K562 (cell line): ENCODE data around the gene ZBTB9. TPM values are rescaled to one million over a fixed set of nuclear protein-coding genes. Genes with fewer than 3 reads are reported as not detected.

ENCODE experiments used
- BDP1 ChIP-seq: IDR thresholded peaks from 3 replicates; pipeline ENCODE4 v1.6.1; 2011; ENCODE audit not compliant: insufficient read length, insufficient read depth
- BRCA1 ChIP-seq, 2 experiments: fragments of 450-650 bp in 1 of 2; sonication (generic) in 1 of 2; formaldehyde crosslinking in 1 of 2; IDR thresholded peaks; 2 replicates each; pipeline versions ENCODE4 v1.5.0 to v1.6.1; 2017 to 2020; ENCODE audit warnings: mild to moderate bottlenecking in 1 of 2, missing genetic modification reagents in 1 of 2
- BRD9 ChIP-seq: fragments of 450-650 bp; IDR thresholded peaks from 2 replicates; pipeline ENCODE4 v1.6.1; 2018; ENCODE audit warnings: low read depth; ENCODE audit not compliant: partially characterized antibody
- CBFA2T2 ChIP-seq: fragments of 450-650 bp; conservative IDR thresholded peaks from 2 replicates; pipeline ENCODE4 v1.6.1; 2017; ENCODE audit warnings: mild to moderate bottlenecking
- COPS2 ChIP-seq: fragments of 450-650 bp; conservative IDR thresholded peaks from 2 replicates; pipeline ENCODE4 v1.6.1; 2016; ENCODE audit warnings: mild to moderate bottlenecking, moderate library complexity
- CTBP1 ChIP-seq: fragments of 450-650 bp; IDR thresholded peaks from 2 replicates; pipeline ENCODE4 v1.6.1; 2016; ENCODE audit warnings: borderline replicate concordance
- HDAC8 ChIP-seq: fragments of 450-650 bp; IDR thresholded peaks from 2 replicates; pipeline ENCODE4 v1.6.1; 2016; ENCODE audit warnings: mild to moderate bottlenecking, missing genetic modification characterization, moderate library complexity, missing compliant biosample characterization
- HIVEP1 ChIP-seq: fragments of 250-450 bp; sonication (Bioruptor Pico); IDR thresholded peaks from 2 replicates; pipeline ENCODE4 v1.4.0; 2020; ENCODE audit warnings: mild to moderate bottlenecking
- JUN ChIP-seq, 2 experiments: sonication (generic) in 1 of 2; formaldehyde crosslinking in 1 of 2; IDR thresholded peaks; 2 replicates each; pipeline versions ENCODE4 v1.6.1 to v1.8.0; 2012 to 2022; ENCODE audit warnings: borderline replicate concordance in 2 of 2, mild to moderate bottlenecking in 2 of 2, improper control_type of control experiment in 1 of 2, low read depth in 1 of 2, low read length in 1 of 2, missing genetic modification reagents in 1 of 2
- MCM5 ChIP-seq: fragments of 450-650 bp; IDR thresholded peaks from 2 replicates; pipeline ENCODE4 v1.6.1; 2016; ENCODE audit warnings: low read depth
- NUFIP1 ChIP-seq: fragments of 450-650 bp; IDR thresholded peaks from 2 replicates; pipeline ENCODE4 v1.6.1; 2018; ENCODE audit not compliant: partially characterized antibody
- SAFB ChIP-seq: fragments of 200-400 bp; formaldehyde crosslinking; IDR thresholded peaks from 2 replicates; pipeline ENCODE4 v1.6.1; 2017; ENCODE audit warnings: low read depth, low read length, borderline replicate concordance
- TCF15 ChIP-seq: fragments of 250-450 bp; sonication (Bioruptor Pico); IDR thresholded peaks from 2 replicates; pipeline ENCODE4 v1.8.0; 2022; ENCODE audit warnings: moderate library complexity, mild to moderate bottlenecking, inconsistent platforms
- TCF7L2 ChIP-seq: fragments of 150-350 bp; IDR thresholded peaks from 2 replicates; pipeline ENCODE4 v1.6.1; 2016; ENCODE audit warnings: low read depth, mild to moderate bottlenecking, low read length, moderate library complexity
- ZBTB26 ChIP-seq: fragments of 450-650 bp; formaldehyde crosslinking; IDR thresholded peaks from 2 replicates; pipeline ENCODE4 v1.4.0; 2022; ENCODE audit warnings: missing genetic modification characterization
- ZFP1 ChIP-seq: fragments of 450-650 bp; formaldehyde crosslinking; IDR thresholded peaks from 2 replicates; pipeline ENCODE4 v1.4.0; 2020; ENCODE audit warnings: mild to moderate bottlenecking, mixed read lengths
- ZFPM2 ChIP-seq: fragments of 250-450 bp; sonication (Bioruptor Pico); IDR thresholded peaks from 2 replicates; pipeline ENCODE4 v1.5.1; 2022; ENCODE audit warnings: mild to moderate bottlenecking
- ZNF282 ChIP-seq: sonication (generic); formaldehyde crosslinking; IDR thresholded peaks from 2 replicates; pipeline ENCODE4 v1.8.1; 2023; ENCODE audit warnings: missing genetic modification reagents
- ZNF316 ChIP-seq: fragments of 450-650 bp; IDR thresholded peaks from 2 replicates; pipeline ENCODE4 v1.6.1; 2016
- ZNF57 ChIP-seq: fragments of 450-650 bp; formaldehyde crosslinking; IDR thresholded peaks from 2 replicates; pipeline ENCODE4 v1.4.0; 2020; ENCODE audit warnings: mild to moderate bottlenecking, moderate library complexity
- ZNF717 ChIP-seq: fragments of 250-450 bp; sonication (Bioruptor Pico); IDR thresholded peaks from 2 replicates; pipeline ENCODE4 v1.5.0; 2021
- ZNF780A ChIP-seq: fragments of 250-450 bp; sonication (Bioruptor Pico); IDR thresholded peaks from 2 replicates; pipeline ENCODE4 v1.5.0; 2021; ENCODE audit warnings: mild to moderate bottlenecking
- ZSCAN32 ChIP-seq: fragments of 450-650 bp; formaldehyde crosslinking; IDR thresholded peaks from 2 replicates; pipeline ENCODE4 v1.4.0; 2020; ENCODE audit warnings: mild to moderate bottlenecking, moderate library complexity
- polyA plus RNA-seq, 8 experiments: library from polyadenylated mRNA; depleted of rRNA in 4 of 8; stranded (reverse) in 5 of 8; unstranded in 3 of 8; fragments of >200 nt; fragmentation: Nextera tagmentation in 2 of 8; fragmentation: Illumina TruSeq in 1 of 8; extraction: Ambion mirVana in 2 of 8; extraction: Trizol in 1 of 8; gene quantifications; 2 replicates each; pipeline versions ENCODE4 v1.2.1 to v1.2.3, GENCODE V29; 2011 to 2014; ENCODE audit warnings: inconsistent platforms in 1 of 8, missing spikeins in 1 of 8
- total RNA-seq, 7 experiments: library from RNA; depleted of rRNA in 6 of 7; stranded (reverse); fragments of >200 nt in 6 of 7; fragmentation: Illumina TruSeq in 2 of 7; extraction: Trizol in 2 of 7; gene quantifications; 2 replicates each; pipeline versions ENCODE4 v1.2.1 to v1.2.3, GENCODE V29; 2011 to 2021; ENCODE audit warnings: low replicate concordance in 1 of 7
- TF ChIP-seq, protein P1 (sequence below): sonication (generic); formaldehyde crosslinking; IDR thresholded peaks from 2 replicates; pipeline ENCODE4 v1.8.0; 2022; ENCODE audit warnings: mild to moderate bottlenecking, missing genetic modification reagents

ZBTB9 gene
- total and polyA plus RNA-seq, 9 of the 15 experiments (the other 6 are each of a cell fraction or from before 2014, with no cell fraction given): 1.9 to 19.5 (median 10.4) TPM

DNA sequence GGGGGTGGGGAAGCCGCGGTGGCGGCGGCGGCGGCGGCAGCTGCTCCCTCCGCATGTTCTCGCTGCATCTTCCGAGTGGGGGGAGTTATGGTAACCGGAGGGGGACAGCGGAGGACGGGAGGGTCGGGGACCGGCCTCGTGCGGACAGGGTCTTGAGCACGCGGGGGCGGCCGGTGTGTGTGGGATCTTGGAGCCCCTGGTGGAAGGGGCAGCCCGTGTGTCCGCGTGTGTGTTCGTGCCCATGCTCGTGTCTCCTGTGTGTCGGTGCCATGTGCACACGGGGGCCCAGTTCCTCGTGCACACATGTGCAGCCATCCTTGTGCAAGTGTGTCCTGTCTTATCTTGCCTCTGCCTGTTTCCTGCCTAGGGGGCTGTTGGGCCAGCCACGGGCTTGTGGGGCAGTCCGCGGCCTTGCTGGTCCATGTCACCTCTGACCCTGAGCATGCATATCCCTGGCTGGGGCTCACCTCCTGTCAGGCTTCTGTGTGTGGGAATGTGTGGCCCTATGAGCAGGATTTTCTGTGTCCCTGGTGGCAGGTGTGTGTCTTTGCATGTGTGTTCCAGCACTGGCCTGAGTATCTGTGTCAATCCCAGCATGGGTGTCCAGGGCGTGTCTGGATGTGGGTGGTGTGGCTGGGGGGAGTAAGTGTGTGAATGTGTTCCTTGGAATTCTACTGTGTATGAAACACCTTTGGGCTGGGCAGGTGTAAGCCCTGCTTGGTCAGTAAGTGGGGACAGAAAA lies 26.0 kb upstream of the ZBTB9 start (continued):
- peak; percentile 54 for TF ChIP-seq CBFA2T2
- no peak for TF ChIP-seq NUFIP1
- no peak for TF ChIP-seq ZFP1 (CRISPR knock-in tag)
- no peak for TF ChIP-seq ZBTB26
- peak; percentile 65; the same call in 1 of the 2 replicates for TF ChIP-seq CTBP1
- TF ChIP-seq BRD9: no peak
- no peak for TF ChIP-seq ZNF717 (CRISPR knock-in tag)
- no peak for TF ChIP-seq ZNF780A (CRISPR knock-in tag)
- TF ChIP-seq SAFB: peak; percentile 63
- TF ChIP-seq COPS2: no peak
- no peak for TF ChIP-seq HIVEP1
- no peak for TF ChIP-seq ZFPM2 (CRISPR knock-in tag)
- TF ChIP-seq HDAC8 (tag): no peak
- TF ChIP-seq ZNF316: 0 out of 2 replicates have a peak, but pooled peaks have one; percentile 9
- TF ChIP-seq, protein P1, sequence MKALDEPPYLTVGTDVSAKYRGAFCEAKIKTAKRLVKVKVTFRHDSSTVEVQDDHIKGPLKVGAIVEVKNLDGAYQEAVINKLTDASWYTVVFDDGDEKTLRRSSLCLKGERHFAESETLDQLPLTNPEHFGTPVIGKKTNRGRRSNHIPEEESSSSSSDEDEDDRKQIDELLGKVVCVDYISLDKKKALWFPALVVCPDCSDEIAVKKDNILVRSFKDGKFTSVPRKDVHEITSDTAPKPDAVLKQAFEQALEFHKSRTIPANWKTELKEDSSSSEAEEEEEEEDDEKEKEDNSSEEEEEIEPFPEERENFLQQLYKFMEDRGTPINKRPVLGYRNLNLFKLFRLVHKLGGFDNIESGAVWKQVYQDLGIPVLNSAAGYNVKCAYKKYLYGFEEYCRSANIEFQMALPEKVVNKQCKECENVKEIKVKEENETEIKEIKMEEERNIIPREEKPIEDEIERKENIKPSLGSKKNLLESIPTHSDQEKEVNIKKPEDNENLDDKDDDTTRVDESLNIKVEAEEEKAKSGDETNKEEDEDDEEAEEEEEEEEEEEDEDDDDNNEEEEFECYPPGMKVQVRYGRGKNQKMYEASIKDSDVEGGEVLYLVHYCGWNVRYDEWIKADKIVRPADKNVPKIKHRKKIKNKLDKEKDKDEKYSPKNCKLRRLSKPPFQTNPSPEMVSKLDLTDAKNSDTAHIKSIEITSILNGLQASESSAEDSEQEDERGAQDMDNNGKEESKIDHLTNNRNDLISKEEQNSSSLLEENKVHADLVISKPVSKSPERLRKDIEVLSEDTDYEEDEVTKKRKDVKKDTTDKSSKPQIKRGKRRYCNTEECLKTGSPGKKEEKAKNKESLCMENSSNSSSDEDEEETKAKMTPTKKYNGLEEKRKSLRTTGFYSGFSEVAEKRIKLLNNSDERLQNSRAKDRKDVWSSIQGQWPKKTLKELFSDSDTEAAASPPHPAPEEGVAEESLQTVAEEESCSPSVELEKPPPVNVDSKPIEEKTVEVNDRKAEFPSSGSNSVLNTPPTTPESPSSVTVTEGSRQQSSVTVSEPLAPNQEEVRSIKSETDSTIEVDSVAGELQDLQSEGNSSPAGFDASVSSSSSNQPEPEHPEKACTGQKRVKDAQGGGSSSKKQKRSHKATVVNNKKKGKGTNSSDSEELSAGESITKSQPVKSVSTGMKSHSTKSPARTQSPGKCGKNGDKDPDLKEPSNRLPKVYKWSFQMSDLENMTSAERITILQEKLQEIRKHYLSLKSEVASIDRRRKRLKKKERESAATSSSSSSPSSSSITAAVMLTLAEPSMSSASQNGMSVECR (CRISPR knock-in tag): peak; percentile 96
- peak; percentile 99 for TF ChIP-seq ZNF282 (CRISPR knock-in tag)
- TF ChIP-seq TCF15: no peak
- no peak for TF ChIP-seq TCF7L2
- TF ChIP-seq BRCA1 (IDR thresholded peaks at IDR 0.05): no peak
- no peak for TF ChIP-seq BRCA1 (CRISPR knock-in tag; IDR thresholded peaks at IDR 0.05)
- no peak for TF ChIP-seq MCM5
- 0 out of 2 replicates have a peak, but pooled peaks have one; percentile 4 for TF ChIP-seq ZSCAN32
- peak; percentile 37; the same call in 1 of the 2 replicates for TF ChIP-seq JUN (IDR thresholded peaks at IDR 0.05; ENCODE audit: borderline replicate concordance, low read depth, low read length)
- TF ChIP-seq JUN (CRISPR knock-in tag; IDR thresholded peaks at IDR 0.05; ENCODE audit: borderline replicate concordance): peak; percentile 98
- TF ChIP-seq BDP1: no peak
- TF ChIP-seq ZNF57 (CRISPR knock-in tag): 0 out of 2 replicates have a peak, but pooled peaks have one; percentile 21
